Brain microvascular endothelial cell (primary cell): ENCODE data around the gene LMF1.

ENCODE experiments used
- DNase-seq: peaks from one replicate; pipeline ENCODE4 v3.0.0-alpha.2; 2020
- H3K27ac ChIP-seq: fragments of 250-450 bp; sonication (Bioruptor Pico); 2 replicates; pipeline ENCODE4 v1.5.1; 2020; ENCODE audit warnings: mild to moderate bottlenecking, moderate library complexity
- H3K27me3 ChIP-seq: fragments of 250-450 bp; sonication (Bioruptor Pico); replicated peaks from 2 replicates; pipeline ENCODE4 v1.5.1; 2020; ENCODE audit warnings: mild to moderate bottlenecking
- H3K36me3 ChIP-seq: fragments of 250-450 bp; sonication (Bioruptor Pico); replicated peaks from 2 replicates; pipeline ENCODE4 v1.5.1; 2020; ENCODE audit warnings: mild to moderate bottlenecking
- H3K4me3 ChIP-seq: 2 replicates; pipeline ENCODE4 v1.5.1; 2011; ENCODE audit warnings: low read depth, mild to moderate bottlenecking, control low read depth, low read length, moderate library complexity
- CTCF ChIP-seq: IDR thresholded peaks from 2 replicates; pipeline ENCODE4 v1.5.1; 2011; ENCODE audit warnings: low read depth, mild to moderate bottlenecking, moderate library complexity, low read length, control low read depth, inconsistent platforms; ENCODE audit errors: missing control alignments
- in situ Hi-C: cut with HindIII; loops from 2 replicates; pipeline ENCODE4 v1.10.0; 2017; ENCODE audit warnings: low sequenced_read_pairs, low pct_ligation_motif_present

Gene LMF1

DNA sequence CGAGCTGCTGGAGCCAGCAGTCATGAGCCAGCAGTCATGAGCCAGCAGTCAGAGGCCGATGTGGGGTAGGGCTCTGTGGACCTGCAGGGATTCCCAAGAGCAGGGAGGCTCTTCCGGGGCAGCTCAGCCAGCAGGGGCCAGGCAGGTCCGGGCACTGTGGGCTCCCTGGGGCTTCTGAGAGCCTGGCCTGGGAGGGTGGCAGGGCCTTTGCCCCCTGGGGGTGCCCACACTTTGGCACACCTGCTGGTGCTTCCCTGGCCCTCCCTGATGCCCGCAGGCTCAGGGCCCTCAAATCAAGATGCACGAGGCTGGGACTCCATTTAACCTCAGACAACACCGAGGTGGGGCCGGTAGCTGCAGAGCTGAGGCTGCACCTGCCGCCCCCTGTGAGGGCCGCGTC, 28.9 kb upstream of the LMF1 start:
- Histone ChIP-seq H3K4me3 (no peak overlapping the region), H3K36me3 (no peaks in the 10 kb centered on the region), H3K27me3 (peaks cover 34% of the 10 kb centered on the region), H3K27ac (no peak overlapping the region)
- DNase-seq: no peak
- no peak for TF ChIP-seq CTCF
- in situ Hi-C loops: loop anchor here (25.0 kb wide), 2 partner anchors 162 to 287 kb away; partner anchors contain the start of genes ANTKMT, FBXL16 and METRN

- TF ChIP-seq CTCF: no peak
- H3K36me3 ChIP-seq: no peaks in the 10 kb centered on the region
- in situ Hi-C loops: loop anchor here (25.0 kb wide), 2 partner anchors 161 to 286 kb away; partner anchors contain the start of genes ANTKMT, FBXL16 and METRN
- no peak overlapping the region for H3K4me3 ChIP-seq
- peaks cover 34% of the 10 kb centered on the region for H3K27me3 ChIP-seq
- no peak overlapping the region for H3K27ac ChIP-seq
- DNase-seq: no peak
Measured at GRCh38 chr16:998615-999014, 27.8 kb upstream of the LMF1 start.

- in situ Hi-C loops: loop anchor here (25.0 kb wide), 2 partner anchors 161 to 286 kb away; partner anchors contain the start of genes ANTKMT, FBXL16 and METRN
- Histone ChIP-seq H3K4me3 (no peak overlapping the region), H3K27ac (no peak overlapping the region), H3K36me3 (no peaks in the 10 kb centered on the region), H3K27me3 (peaks cover 34% of the 10 kb centered on the region)
- no peak for TF ChIP-seq CTCF
- no peak for DNase-seq
Measured at GRCh38 chr16:998211-998610, 27.4 kb upstream of the LMF1 start.

- Histone ChIP-seq H3K27ac (no peak overlapping the region), H3K36me3 (no peaks in the 10 kb centered on the region), H3K4me3 (no peak overlapping the region), H3K27me3 (peaks cover 34% of the 10 kb centered on the region)
- TF ChIP-seq CTCF: no peak
- no peak for DNase-seq
- in situ Hi-C loops: loop anchor here (25.0 kb wide), 2 partner anchors 160 to 285 kb away; partner anchors contain the start of genes ANTKMT, FBXL16 and METRN
Measured at GRCh38 chr16:997440-998051, 26.8 kb upstream of the LMF1 start.

DNA sequence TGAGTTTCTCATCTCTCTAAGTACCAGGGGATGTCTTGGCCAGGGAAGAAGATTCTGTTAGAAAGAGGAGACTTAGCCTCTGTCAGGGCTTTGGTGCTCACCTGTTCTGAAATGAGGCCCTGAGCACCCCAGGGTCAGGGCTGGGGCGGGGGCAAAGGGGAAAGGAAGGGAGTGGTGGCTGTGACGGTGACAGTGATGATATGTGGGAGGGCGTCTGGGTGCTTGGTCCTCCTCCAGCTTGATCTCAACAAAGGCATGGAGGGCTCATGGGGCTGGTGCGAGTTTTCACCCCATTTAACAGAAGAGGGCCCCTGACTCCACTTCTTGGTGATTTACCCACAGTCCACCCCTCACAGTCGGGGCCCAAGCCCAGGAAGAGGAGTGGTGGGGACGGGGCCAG, 25.9 kb upstream of the LMF1 start:
- in situ Hi-C loops: loop anchor here (25.0 kb wide), 2 partner anchors 159 to 284 kb away; partner anchors contain the start of genes ANTKMT, FBXL16 and METRN
- H3K27ac ChIP-seq: no peak overlapping the region
- H3K4me3 ChIP-seq: no peak overlapping the region
- peaks cover 34% of the 10 kb centered on the region for H3K27me3 ChIP-seq
- DNase-seq: no peak
- no peaks in the 10 kb centered on the region for H3K36me3 ChIP-seq
- TF ChIP-seq CTCF: no peak
